Stimulated activated CD4-positive, alpha-beta T cell treated with anti-CD3 and anti-CD28 coated beads, Interleukin-2, amount 100 ng/mL, for 24 hours (primary cell): ENCODE data around the gene PACSIN1.
A peak's percentile ranks its signal among the peaks of the same experiment; 100 is the strongest.

Experiments
- DNase-seq, 2 donors: peaks; one replicate each; pipeline ENCODE4 v3.0.0-alpha.2; 2020

Gene PACSIN1

DNA sequence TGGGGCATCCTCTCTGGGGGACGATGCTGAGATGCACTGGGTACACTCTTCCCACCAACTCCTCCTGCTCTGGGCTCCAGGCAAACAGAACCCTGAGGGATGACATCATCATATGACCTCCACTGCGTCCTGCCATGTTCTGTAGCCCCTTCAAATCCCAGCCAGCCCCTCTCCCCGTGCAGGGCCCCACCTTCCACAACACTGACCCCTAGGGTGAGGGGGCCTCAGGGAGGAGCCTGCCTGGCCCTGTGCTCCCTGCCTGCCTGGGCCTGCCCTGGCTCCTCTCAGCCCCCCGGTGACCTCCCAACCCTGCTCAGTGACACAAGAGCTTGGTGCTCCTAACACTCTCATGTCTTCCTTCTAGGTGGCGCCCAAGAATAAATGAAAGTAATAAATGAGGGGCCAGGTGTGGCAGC is 99.9 kb downstream of the PACSIN1 start:
- DNase-seq = no peak

DNA sequence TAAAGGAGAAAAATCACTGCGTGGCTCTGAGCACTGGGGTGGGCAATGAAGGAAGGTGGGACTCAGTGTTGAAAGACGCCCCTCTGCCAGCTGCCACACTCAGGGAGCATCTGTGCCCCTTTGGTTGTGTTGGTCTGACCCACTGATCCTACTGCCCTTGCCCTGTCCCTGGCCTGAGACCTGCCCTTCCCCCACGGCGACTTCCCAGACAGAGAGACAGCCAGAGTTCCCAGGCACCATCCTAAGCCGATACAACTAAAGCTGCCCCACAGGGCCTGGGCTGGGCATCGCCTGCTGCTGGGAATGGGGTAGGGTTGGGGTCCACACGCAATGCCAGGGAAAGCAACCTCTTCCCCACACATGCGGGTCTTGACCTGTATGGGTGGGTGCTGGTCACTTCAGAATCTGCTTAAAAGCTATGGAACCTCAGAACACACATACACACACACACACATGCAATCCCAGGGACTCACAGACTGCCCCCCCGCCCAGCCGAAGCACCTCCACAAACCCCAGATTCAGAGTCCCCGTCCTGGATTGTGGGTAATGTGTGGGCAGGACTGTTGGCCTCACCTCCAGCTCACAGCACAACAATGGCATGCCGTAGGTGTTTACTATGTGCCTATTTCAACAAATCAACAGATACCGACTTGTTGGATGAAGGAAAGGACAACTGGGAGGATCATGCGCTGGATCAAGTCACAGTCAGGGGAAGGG is 101.1 kb downstream of the PACSIN1 start:
- DNase-seq = no peak

DNA sequence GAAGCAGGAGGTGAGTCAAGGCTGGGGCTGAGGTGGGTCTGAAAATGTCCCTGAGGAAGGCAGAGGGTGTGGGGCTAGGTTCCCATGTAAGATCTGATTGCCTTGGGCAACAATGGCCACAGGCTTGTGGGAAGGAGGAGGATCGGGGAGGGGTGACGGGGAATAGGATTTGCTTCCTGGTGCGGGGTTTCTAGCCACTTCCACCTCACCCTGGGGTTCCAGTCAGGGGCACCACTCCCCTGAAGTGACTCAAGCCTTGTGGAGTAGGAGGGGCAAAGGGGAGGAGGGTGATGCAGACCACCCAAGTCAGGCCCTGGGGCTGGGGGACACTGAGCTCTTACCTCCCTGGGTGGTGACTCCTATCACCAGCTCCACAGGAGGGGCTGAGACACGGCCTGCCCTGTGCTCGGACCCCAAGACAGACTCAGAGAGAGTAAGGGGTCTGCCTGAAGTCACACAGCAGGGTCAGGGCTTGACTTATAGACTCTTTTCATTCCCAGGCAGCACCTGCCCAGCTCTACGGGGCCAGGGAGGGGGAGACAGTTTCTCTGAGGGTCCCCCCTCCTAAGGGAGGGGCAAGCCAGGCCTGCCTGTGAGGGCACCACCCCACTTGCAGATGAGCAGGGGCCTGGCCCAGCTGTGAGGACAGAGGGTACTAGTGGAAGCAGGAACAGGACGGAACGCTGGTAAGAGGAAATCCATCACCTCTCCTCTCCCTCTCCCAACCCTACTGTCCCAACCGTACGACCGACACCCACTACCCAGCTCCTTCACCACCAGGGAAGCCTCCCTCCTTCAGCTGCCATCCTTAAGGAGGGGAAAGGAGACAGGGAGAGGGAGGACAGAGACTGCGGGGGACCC is 102.7 kb downstream of the PACSIN1 start:
- DNase-seq = no peak

DNA sequence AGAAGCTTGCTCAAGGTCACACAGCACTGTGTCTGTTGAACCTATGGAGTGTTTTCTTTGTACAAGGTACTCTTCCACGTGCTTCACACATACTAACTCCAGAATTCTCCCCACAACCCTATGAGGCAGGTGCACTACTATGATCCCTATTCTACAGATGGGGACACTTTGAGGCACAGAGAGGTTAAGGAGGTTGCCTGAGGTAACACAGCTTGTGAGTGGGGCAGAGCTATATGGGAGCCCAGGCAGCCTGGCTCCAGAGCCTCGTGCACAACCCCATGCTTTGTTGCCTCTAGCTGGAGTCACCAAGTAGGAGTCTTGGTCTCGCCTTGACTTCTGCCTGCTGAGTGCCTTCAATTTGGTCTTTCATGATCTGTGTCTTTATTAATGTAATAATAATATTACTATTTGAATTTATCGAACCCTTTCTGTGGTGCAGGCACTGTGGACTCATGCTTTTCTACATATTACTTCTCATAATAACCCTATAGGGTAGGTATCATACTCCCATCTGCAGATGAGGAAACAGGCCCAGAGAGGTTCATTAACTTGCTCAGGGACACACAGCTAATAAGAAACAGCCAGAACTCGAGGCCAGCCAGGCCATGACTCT is 103.6 kb downstream of the PACSIN1 start:
- no peak for DNase-seq

DNA sequence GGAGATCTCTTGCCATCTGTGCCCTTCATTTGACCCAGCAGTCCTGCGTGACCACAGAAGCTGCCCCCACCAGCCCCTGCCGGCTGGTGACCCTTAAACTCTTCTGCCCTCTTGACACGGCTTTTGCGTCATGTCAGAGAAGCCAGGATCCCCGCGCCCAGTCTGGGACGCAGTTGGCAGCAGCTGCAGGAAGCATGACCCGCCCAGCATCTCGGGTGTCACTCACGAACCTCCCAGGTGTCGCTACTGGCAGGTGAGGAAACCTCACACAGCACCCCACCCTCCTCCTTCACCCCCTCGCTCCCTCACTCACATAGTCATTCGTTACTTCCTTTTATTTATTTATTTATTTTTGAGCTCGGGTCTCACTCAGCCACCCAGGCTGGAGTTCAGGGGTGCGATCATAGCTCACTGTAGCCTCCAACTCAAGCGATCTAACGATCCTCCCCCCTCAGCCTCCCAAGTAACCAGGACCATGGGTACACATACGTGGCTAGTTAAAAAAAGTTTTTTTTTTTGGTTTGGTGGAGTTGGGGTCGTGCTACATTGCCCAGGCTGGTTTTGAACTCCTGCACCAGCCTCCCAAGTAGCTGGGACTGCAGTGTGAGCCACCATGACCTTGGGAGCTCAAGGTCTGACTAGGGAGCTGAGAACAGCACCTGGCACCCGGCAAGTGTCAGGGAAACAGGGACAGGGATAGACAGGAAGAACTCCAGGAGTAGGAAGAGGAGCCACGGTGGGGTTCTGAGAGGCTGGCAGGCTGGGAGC is 104.4 kb downstream of the PACSIN1 start:
- no peak for DNase-seq

DNA sequence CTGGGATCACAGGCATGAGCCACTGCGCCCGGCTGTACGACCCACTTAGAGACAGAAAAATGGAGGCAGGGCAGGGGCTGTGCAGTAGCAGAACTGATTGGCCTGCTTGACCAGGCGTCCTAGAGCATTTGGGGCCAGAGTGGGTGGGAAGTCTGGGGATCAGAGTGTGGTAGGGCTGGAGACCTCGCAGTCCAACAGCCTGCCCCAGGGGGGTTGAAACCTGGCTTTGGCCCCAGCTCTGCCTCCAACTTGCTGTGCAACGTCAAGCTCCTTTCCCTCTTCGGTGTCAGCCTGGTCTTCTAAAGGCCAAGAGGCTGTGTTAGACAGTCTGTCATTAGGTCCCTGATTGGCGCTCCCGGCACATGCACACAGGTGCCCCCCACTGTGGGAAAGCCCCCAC is 105.5 kb downstream of the PACSIN1 start:
- DNase-seq = no peak

DNA sequence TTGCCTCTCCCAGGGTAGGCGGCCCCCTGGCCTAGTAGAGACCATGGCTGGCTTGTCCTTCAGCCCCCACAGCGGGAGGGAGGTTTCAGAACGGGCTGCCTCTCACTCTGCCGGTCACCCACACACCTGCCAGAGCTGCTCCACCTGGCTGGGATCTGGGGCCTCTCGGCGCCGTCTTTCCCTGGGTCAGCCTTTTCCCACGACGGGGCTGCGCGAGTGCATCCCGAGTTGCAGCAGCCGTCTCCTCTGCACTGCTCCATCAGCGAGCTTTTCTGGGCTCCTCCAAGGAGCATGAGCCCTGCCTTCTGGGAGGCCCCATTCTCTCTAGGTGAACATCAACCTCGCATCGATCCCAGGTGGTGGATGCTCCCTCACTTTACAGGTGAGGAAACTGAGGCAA is 106.1 kb downstream of the PACSIN1 start:
- no peak for DNase-seq

DNA sequence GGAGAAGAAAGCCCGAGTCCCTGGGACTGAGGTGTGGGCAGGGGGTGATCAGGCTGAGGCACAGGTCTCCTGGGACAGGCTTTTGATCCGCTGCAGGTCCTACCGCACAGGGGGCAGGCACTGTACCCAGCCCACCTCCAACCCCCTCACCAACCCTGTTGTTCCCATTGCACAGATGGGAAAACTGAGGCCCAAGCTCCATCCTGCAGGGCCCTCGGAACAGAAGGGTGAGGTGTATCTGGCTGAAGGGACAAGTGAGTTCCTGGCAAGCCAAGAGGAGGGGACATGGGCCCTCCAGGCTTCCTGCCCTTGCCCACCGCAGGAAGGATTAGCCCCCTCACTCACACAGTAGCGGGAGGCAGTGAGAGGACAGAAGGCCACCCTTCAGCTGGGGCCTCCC is 106.7 kb downstream of the PACSIN1 start:
- no peak for DNase-seq

DNA sequence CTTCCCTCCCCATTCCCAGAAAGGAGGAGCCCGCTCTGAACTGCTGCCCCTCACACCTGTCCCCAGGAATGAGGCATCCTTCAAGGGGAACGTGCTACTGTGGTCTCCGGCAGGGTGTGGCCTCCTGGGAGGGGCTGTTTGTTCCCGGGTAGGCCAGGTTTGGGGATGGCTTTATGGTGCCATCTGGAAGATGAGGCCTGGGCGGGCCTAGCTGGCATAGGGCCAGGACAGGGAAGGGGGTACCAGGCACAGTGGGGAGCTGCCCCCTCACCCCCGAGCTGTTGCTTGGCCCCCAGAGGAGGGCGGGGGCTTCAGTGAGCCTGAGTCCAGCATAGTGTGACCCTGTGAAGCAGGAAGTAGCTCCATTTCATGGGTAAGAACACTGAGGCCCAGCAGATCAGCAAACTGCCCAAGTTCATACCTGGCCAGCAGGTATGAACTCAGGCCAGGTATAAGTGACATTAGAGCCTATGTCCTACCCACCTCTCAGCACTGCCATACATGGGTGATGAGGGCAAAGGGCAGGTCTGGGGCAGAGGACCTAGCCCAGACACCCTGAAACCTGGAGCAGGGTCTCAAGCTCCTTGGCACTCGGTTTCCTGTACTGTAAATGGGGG is 107.8 kb downstream of the PACSIN1 start:
- DNase-seq = no peak

DNA sequence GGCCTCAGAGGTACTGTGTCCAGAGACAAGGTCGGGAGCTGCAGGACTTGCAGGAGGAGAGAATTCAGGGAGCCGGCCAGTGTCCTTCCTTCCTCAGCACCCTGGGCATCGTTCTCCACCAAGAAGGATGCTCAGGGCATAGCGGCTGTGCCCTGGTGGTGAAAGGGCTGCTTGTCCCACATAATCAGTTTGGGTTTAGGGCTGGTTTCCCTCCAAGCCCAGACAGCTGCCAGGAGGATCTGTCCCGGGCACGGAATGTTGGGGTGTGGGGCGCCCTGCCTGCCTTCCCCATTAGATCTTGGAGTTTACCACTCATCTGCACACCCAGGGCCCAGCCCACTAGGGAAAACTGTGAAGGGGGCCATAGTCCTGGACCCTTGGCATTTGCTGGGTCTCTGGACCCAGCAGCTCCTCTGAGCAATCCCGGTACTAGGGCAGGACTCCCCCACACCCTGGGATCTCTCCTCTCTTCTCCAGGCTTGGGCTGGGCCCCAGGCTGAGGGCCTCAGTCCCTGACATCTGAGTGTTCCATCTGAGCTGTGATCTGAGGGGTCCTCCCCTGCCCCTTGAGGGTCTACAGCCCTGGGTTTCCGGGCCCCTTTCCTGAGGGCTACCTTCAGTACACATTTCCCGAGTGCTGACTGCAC is 108.9 kb downstream of the PACSIN1 start:
- no peak for DNase-seq

DNA sequence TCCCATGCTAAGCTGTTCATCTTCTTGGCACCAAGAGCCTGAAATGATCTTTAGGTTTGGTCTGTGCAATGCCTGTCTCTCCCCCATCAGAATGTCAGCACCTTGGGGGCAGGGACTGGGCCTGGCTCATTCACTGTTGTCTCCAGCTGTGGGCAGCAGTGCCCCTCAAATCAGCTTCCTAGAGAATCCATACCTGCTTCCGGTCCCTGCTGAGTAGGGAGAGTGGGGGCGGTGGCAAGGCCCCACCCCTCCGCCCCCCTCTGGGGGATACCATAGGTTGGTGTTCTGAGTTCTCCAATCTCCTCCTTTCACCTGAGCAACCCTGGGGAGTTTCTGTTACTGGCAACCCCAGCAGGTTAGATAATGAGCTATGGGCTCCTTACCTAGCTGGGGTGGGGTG is 109.5 kb downstream of the PACSIN1 start:
- no peak for DNase-seq

DNA sequence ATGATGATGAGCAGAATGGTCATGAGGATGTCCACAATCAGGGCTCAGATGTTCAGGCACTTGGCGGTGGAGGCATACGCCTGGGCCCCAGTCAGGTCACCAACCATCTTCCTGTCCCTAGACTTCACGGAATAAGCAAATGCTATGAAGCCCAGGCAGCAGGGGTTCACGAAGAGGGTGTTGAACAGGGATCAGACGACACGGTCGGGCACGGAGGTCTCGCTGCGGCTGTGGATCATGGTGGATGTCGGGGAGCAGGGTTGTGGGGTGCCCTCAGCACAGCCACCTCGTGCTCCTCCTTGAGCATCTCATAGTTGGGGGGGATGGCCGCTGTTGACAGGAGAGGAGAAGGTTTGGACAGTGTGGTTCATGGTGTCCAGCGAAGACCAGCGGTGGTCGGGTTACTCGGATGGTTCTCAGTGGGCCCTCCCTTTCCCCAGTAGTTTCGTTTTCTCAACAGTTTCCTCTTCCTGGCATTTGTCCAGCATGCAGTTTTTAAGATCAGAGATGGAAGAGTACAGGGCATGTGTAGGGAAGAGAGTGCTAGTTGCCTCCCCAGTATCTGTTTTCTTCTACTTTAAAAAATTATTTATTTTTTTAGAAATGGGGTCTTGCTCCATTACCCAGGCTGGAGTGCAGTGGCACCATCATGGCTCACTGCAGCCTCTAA is 110.5 kb downstream of the PACSIN1 start:
- DNase-seq = no peak

DNA sequence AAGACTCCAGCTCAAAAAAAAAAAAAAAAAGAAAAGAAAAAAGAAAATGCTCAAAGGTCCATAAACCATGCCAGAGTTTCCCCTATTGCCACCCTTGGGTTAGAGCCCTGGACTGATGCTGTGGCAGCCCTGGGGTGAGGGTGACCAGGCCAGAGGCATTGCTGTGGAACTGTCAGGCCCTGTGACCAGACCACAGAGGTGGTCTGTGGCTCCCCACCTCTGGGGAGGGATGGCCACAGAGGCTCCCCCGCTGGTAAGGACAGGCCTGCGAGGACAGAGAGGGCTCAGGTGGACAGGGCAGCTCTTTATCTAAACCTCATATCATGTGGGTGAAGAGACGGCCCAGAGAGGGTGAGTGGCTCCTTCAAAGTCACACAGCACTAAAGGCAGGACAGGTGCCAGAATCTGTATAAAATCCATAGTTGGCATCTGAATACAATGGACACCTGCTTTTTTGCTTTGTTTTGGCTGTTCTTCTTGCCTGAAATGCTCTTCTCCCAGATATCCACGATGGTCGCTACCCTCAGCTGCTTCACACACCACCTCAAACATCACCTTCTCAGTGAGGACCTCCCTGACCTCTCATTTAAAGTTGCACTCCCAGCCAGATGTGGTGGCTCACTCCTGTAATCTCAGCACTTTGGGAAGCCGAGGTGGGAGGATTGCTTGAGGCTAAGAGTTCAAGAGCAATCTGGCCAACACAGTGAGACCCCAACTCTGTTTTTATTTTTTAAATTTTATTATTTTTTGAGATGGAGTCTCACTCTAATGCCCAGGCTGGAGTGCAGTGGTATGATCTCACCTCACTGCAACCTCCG is 112.8 kb downstream of the PACSIN1 start:
- DNase-seq = no peak

DNA sequence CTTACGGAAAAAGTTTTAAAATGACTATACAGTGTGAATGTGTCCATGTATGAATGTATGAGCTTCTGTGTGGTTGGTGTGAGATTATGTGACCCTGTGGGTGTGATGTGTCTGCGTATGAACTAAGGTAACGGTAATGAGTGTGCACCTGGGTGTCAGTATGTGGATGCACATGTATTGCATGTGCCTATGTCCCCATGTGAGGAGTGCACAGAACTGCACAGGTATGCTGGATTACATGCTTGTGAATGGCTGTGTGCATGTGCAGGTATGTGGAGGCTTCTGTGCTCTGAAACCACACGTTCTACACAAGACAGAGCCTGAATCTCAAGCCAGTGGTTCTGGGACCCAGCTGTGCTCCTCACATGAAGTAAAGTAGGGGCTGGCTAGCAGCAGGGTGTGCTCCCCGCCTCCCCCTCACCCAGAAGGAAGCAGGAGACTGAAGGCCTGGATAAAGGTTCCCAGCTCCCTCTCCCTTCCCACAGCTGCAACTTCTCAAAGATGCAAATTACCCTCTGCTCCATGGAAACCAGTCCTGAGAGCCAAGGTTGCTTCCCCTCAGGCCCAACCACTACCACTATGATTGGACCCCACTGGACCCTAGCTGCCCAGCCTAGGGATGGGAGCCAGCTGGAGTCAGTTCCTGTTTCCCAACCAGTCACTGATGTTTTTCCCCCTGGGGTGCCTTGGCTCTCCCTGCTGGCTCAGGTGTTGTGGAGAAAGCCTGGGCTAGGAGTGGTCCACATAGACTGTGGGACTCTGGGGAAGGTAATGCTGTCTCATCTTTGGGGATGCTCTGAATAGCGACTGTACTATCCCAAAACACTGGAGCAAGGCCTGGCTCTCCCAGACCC is 115.1 kb downstream of the PACSIN1 start:
- DNase-seq = no peak

DNA sequence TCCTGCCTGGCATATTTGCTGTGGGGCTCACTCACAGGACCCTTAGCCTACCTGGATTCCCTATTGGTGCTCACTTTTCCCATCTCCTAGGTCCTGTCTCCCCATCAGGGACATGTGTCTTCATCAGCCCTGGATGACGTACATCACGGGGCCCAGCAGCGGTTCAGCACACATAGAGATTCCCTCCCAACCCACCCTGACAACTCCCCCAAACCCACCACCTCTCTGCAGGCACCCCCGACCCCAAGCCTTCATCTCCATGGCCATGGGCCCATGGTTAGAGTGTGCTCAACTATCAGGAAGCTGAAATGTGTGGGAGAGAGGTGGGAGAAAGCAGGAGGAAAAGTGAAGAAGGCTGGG is 115.7 kb downstream of the PACSIN1 start:
- DNase-seq = no peak

DNA sequence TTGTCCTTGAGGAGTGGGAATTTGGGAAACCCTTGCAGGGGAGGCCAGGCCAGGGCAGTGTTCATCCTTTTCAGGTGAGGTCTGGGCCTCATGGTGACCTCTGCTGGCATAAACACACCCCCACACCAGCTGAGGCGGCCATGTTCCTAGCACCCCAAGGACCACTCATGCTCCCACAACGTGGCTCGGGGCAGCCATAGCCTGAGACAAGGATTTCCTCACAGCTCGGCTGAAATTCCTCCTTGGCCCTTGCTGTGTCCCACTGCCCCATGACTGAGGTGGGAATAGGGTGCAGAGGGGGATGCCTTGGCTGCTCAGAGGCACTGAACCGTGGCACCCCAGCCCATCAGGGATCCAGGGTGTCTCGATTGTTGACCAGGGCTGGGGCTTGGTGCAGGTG is 117.6 kb downstream of the PACSIN1 start:
- peak in 1 of 2 donors; percentile 10 for DNase-seq

DNA sequence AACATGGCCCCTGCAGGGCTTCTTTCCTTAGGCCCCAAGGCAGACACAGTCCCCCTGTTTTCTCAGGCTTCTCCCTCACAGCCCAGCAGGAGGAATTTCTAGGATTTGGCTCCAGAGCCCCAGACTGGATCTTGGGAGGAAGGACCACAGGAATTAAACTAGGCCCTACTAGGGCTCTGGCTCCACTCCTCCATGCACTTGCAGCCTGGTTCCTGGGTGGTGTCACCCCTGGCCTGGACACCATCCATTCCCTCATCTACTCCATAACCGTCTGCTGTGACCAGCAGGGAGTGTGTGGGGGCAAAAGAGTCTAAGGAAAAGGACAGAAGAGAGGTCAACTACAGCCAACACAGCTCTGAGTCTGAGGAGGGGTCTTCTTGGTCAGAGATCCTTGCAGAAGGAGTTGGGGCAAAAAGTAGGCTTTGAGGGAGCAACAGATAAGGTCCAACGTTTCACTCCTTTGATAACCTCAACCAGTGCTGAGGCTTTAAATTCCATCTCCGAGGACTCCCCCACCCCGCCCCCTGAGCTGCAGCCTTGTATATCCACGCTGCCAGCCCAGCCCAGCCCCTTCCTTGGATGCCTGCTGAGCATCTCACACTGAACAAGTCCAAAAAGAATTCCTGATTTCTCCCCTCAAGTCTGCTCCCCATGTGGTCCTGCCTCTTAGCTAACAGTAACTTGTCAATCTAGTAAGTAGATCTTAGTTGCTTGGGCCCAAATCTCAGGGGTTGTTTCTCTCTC is 118.2 kb downstream of the PACSIN1 start:
- DNase-seq = no peak

DNA sequence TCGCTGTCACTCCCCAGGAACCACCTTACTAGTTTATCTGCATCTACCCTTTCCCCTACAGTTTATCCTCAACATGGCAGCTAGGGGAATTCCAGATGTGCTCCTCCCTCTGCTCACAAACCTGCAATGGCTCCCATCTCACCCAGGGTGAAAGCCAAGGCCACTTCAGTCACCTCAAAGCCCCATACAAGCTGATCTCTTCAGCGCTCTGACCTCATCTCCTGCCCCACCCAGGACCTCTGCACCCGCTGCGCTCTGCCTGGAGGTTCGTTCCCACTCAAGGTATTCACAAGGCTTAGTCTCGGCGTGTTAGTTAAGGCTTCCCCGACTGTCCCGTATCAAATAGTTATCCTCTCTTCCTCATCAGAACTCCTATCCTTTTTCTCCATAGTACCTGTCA is 118.8 kb downstream of the PACSIN1 start:
- DNase-seq = no peak
